ENCODE measurements around the gene OLA1.

GRCh38 chr2:174195253-174195652 is 53.1 kb downstream of the OLA1 start:
- TF ChIP-seq, protein P1, sequence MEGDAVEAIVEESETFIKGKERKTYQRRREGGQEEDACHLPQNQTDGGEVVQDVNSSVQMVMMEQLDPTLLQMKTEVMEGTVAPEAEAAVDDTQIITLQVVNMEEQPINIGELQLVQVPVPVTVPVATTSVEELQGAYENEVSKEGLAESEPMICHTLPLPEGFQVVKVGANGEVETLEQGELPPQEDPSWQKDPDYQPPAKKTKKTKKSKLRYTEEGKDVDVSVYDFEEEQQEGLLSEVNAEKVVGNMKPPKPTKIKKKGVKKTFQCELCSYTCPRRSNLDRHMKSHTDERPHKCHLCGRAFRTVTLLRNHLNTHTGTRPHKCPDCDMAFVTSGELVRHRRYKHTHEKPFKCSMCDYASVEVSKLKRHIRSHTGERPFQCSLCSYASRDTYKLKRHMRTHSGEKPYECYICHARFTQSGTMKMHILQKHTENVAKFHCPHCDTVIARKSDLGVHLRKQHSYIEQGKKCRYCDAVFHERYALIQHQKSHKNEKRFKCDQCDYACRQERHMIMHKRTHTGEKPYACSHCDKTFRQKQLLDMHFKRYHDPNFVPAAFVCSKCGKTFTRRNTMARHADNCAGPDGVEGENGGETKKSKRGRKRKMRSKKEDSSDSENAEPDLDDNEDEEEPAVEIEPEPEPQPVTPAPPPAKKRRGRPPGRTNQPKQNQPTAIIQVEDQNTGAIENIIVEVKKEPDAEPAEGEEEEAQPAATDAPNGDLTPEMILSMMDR (IDR thresholded peaks at IDR 0.05), result no peak
- no peak for TF ChIP-seq EZH2 (IDR thresholded peaks at IDR 0.05; ENCODE audit: borderline replicate concordance, insufficient read depth, low read depth, low read length, poor library complexity, severe bottlenecking)

Data from B cell (primary cell).